ENCODE data around the gene ADAMTSL1.

The ADAMTSL1 gene

DNA sequence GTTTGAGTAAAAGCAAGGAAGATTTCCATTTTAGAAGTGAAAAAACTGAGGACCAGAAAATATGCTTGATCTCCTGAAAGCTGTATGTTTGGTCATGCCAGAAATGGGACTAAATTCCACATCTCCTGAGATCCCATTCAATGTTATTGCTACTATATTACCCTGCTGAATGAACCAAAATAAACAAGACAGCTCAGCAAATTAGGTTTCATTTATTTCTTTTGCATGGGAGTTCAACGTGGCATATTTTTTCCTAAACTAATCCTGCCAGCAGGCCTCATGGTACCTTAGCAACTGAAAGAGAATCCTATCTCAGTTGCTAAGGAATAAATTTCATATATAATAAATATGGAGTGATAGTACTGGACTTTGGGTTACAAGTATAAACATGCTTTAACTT, 101.7 kb downstream of the ADAMTSL1 start:
- no peaks in the 10 kb centered on the region for H3K27me3 Mint-ChIP-seq (ENCODE audit: low read depth)
- H3K4me3 Mint-ChIP-seq, result no peak overlapping the region
- H3K4me1 Mint-ChIP-seq (ENCODE audit: low read depth), result no peaks in the 10 kb centered on the region
- no peaks in the 10 kb centered on the region for H3K9me3 Mint-ChIP-seq
- H3K36me3 Mint-ChIP-seq (ENCODE audit: low read depth), result no peaks in the 10 kb centered on the region
- H3K27ac Mint-ChIP-seq, result no peak overlapping the region

DNA sequence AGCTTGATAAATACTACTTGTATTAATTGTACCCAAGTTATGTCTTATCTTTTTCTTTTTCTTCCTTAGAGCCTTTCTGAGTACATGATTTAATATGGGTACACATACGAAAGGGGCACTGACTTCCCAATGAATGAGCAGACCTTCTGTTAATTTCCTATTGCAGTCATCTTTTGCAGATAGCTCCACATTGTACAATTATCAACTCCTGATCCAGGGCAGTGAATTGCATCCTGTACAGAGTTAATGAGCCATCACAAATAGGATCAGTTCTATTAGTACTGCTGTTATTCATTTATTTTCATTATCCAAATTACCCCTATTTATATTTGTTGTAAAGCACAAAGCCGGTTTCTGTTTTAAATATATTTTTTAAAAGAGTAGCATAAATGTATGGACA, 105.6 kb downstream of the ADAMTSL1 start:
- Mint-ChIP-seq H3K4me1 (ENCODE audit: low read depth) (no peaks in the 10 kb centered on the region), H3K27ac (no peak overlapping the region), H3K27me3 (ENCODE audit: low read depth) (no peaks in the 10 kb centered on the region), H3K4me3 (no peak overlapping the region), H3K36me3 (ENCODE audit: low read depth) (no peaks in the 10 kb centered on the region), H3K9me3 (no peaks in the 10 kb centered on the region)

DNA sequence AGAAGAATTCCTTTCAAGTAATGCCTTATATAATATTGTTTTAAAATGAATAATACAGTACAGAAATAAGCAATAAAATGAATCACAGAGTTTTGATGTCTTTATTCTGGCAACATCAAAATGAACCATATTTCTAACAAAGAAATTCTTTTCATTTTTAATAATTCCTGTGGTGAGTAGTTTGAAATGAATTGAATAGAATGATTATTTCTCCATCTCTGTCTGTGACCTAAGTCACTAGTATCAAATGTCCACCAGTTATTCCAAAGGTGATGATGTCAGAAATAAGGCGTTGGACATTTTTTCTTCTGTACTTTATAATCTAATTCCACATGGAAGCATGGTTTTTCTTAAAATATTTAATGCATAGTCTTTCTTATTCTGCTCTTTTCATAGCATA, 106.2 kb downstream of the ADAMTSL1 start:
- H3K4me1 Mint-ChIP-seq (ENCODE audit: low read depth), result no peaks in the 10 kb centered on the region
- no peak overlapping the region for H3K4me3 Mint-ChIP-seq
- H3K9me3 Mint-ChIP-seq, result no peaks in the 10 kb centered on the region
- no peak overlapping the region for H3K27ac Mint-ChIP-seq
- H3K36me3 Mint-ChIP-seq (ENCODE audit: low read depth), result no peaks in the 10 kb centered on the region
- no peaks in the 10 kb centered on the region for H3K27me3 Mint-ChIP-seq (ENCODE audit: low read depth)

DNA sequence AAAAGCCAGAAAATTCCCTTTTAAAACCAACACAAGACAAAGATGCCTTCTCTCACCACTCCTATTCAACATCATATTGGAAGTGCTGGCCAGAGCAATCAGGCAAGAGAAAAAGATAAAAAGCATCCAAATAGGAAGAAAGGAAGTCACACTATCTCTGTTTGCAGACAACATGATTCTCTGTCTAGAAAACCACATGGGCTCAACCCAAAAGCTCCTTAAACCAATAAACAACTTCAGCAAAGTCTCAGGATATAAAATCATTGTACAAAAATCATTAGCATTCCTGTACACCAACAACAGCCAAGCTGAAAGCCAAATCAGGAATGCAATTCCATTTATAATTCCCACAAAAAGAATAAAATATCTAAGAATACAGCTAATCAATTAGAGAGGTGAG, 112.0 kb downstream of the ADAMTSL1 start:
- H3K27ac Mint-ChIP-seq, result no peak overlapping the region
- no peak overlapping the region for H3K4me3 Mint-ChIP-seq
- no peaks in the 10 kb centered on the region for H3K4me1 Mint-ChIP-seq (ENCODE audit: low read depth)
- peaks cover 1% of the 10 kb centered on the region for H3K9me3 Mint-ChIP-seq
- H3K27me3 Mint-ChIP-seq (ENCODE audit: low read depth), result no peaks in the 10 kb centered on the region
- H3K36me3 Mint-ChIP-seq (ENCODE audit: low read depth), result no peaks in the 10 kb centered on the region

DNA sequence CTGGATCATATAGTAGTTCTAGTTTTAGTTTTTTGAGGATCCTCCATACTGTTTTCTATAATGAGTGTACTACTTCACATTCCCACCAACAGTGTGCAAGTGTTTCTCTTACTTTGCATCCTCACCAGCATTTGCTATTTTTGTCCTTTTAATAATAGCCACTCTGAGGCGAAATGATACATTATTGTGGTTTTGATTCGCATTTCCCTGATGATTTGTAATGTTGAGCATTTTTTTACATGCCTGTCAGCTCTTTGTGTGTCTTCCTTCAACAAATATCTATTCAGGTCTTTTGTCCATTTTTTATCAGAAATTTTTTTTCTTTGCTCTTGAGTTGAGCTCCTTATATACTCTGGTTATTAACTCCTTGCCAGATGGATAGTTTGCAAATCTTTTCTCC, 114.0 kb downstream of the ADAMTSL1 start:
- Mint-ChIP-seq H3K27me3 (ENCODE audit: low read depth) (no peaks in the 10 kb centered on the region), H3K27ac (no peak overlapping the region), H3K4me1 (ENCODE audit: low read depth) (no peaks in the 10 kb centered on the region), H3K36me3 (ENCODE audit: low read depth) (no peaks in the 10 kb centered on the region), H3K9me3 (peaks cover 7% of the 10 kb centered on the region), H3K4me3 (no peak overlapping the region)

DNA sequence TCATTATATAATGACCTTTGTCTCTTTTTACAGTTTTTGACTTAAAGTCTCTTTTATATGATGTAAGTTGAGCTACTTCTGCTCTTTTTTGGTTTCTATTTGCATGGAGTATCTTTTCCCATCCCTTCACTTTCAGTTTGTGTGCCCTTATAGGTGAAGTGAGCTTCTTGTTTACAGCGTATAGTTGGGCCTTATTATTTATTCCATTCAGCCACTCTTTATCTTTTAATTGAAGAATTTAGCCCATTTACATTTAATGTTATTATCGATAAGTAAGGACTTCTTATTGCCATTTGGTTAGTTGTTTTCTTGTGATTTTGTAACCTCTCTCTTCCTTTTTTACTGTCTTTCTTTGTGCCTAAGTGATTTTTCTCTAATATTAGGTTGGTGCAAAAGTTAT, 117.3 kb downstream of the ADAMTSL1 start:
- H3K27me3 Mint-ChIP-seq (ENCODE audit: low read depth), result no peaks in the 10 kb centered on the region
- H3K9me3 Mint-ChIP-seq, result peaks cover 7% of the 10 kb centered on the region
- no peaks in the 10 kb centered on the region for H3K4me1 Mint-ChIP-seq (ENCODE audit: low read depth)
- H3K36me3 Mint-ChIP-seq (ENCODE audit: low read depth), result no peaks in the 10 kb centered on the region
- no peak overlapping the region for H3K27ac Mint-ChIP-seq
- no peak overlapping the region for H3K4me3 Mint-ChIP-seq

DNA sequence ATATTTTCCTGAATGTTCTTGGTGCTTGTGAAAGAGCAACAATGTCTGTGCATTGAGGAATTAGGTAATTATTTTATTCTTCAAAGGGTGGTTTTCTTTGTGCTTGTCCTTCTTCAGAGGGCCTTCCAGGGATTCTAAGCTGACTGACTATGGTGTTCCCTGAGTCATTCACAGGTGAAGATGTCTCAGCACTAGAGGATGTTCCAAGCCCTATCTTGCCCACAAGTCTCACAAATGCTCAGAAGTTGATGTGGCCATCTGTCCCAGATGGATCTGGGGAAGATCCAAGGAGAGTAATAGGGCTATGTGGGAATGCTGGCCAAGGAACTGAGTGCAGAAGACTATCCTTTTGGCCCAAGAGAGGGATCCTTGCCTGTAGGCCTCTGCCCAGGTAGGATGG, 120.9 kb downstream of the ADAMTSL1 start:
- Mint-ChIP-seq H3K4me3 (no peak overlapping the region), H3K27me3 (ENCODE audit: low read depth) (no peaks in the 10 kb centered on the region), H3K4me1 (ENCODE audit: low read depth) (no peaks in the 10 kb centered on the region), H3K9me3 (peaks cover 7% of the 10 kb centered on the region), H3K36me3 (ENCODE audit: low read depth) (no peaks in the 10 kb centered on the region), H3K27ac (no peak overlapping the region)

DNA sequence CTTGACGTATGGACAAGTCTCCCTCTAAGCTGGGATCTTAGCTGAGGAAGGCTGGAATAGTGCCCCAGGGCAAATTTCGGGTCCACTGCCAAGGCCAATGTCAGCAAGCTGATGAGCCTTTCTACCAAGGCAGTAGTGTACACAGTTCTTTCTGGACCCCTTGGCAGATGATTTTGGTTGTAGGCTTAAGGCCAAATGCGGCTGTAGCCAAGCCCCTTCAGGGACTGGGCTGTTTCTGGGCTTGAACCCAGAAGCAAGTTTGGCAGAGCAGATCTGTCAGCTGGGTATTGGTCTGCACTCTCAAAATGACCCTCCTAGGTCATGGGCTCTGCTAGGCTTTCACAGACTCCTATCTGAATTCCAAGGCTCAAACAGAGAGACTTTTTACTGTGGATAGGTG, 121.6 kb downstream of the ADAMTSL1 start:
- H3K4me1 Mint-ChIP-seq (ENCODE audit: low read depth), result no peaks in the 10 kb centered on the region
- no peaks in the 10 kb centered on the region for H3K36me3 Mint-ChIP-seq (ENCODE audit: low read depth)
- H3K27me3 Mint-ChIP-seq (ENCODE audit: low read depth), result no peaks in the 10 kb centered on the region
- no peak overlapping the region for H3K27ac Mint-ChIP-seq
- no peak overlapping the region for H3K4me3 Mint-ChIP-seq
- H3K9me3 Mint-ChIP-seq, result peaks cover 7% of the 10 kb centered on the region

DNA sequence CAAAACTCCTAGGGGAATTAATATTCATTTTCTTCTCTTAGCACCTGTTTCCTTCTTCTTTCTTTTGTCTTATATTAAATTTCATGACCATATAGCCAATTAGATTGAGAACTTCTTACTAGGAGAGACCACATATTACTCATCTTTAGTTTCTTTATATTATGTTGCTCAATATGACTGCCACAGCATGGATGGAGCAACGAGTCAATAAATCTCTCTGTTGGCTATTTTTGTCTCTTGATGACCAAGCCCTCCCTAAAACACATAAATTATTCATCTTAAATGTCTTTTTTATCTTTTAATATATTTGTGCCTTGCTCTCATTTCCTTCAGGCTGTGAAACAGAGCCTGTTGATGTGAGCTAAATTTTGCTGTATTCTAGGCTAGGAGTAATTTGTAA, 123.0 kb downstream of the ADAMTSL1 start:
- H3K27me3 Mint-ChIP-seq (ENCODE audit: low read depth), result no peaks in the 10 kb centered on the region
- H3K4me1 Mint-ChIP-seq (ENCODE audit: low read depth), result no peaks in the 10 kb centered on the region
- no peak overlapping the region for H3K4me3 Mint-ChIP-seq
- no peak overlapping the region for H3K27ac Mint-ChIP-seq
- H3K9me3 Mint-ChIP-seq, result peaks cover 3% of the 10 kb centered on the region
- H3K36me3 Mint-ChIP-seq (ENCODE audit: low read depth), result no peaks in the 10 kb centered on the region

DNA sequence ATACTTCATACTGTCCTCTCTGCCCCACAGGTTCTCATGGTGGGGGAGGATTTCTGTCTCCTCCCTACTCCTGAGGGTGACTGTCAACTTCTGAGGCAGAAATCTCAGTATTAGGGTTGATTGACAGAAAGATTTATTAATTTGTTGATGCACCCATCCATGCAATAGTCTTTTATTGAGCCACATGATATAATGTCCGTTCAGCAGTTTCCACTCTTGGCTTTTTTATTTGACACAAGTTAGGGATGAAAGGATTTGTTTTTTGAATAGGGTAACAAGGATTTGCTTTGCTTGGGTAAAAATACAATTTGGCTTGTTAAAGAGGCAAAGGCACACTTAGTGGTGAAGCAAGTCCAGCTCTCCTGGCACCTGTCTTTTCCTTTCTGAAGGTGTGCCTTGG, 125.0 kb downstream of the ADAMTSL1 start:
- Mint-ChIP-seq H3K27ac (no peak overlapping the region), H3K36me3 (ENCODE audit: low read depth) (no peaks in the 10 kb centered on the region), H3K4me3 (no peak overlapping the region), H3K9me3 (no peaks in the 10 kb centered on the region), H3K27me3 (ENCODE audit: low read depth) (no peaks in the 10 kb centered on the region), H3K4me1 (ENCODE audit: low read depth) (no peaks in the 10 kb centered on the region)

DNA sequence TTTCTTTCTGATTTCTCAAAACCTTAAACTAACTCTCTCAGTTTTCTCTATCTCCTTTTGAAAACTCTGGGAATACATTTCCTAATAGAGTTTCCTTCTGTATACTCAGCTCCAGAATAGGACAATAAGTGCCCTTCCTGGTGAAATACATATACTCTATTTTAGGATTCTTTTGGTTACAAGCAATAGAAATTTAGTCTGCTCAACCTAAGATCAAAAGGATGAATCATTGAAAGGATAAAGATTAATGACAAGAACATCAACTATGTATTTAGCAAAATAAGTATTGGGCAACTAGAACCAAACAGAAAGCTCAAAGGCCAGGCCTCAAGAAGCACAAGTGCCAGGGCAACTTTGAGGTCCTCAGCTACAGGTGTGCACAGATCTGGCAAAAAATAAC, 127.1 kb downstream of the ADAMTSL1 start:
- H3K4me3 Mint-ChIP-seq, result no peak overlapping the region
- no peak overlapping the region for H3K27ac Mint-ChIP-seq
- H3K4me1 Mint-ChIP-seq (ENCODE audit: low read depth), result no peaks in the 10 kb centered on the region
- H3K9me3 Mint-ChIP-seq, result no peaks in the 10 kb centered on the region
- H3K27me3 Mint-ChIP-seq (ENCODE audit: low read depth), result no peaks in the 10 kb centered on the region
- no peaks in the 10 kb centered on the region for H3K36me3 Mint-ChIP-seq (ENCODE audit: low read depth)

DNA sequence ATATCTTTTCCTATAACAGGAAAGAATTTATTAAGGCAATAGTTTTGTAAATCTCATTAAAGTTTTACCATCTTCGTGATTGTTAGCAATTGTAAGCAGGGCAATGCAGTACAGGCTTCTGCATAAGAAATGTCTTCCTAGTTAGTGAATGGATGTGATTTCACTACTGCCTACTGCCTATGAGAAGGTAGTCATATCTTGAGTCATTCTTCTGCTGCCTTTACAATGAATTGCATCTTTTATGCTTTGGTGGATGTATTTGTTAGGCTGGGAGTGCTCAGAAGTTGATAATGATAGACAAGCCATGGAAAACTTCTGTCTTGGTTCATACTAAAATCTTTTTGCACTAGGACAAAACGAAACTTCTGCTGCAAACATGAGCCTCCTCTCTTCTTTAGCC, 128.0 kb downstream of the ADAMTSL1 start:
- H3K4me3 Mint-ChIP-seq, result no peak overlapping the region
- H3K27ac Mint-ChIP-seq, result no peak overlapping the region
- H3K36me3 Mint-ChIP-seq (ENCODE audit: low read depth), result no peaks in the 10 kb centered on the region
- no peaks in the 10 kb centered on the region for H3K4me1 Mint-ChIP-seq (ENCODE audit: low read depth)
- no peaks in the 10 kb centered on the region for H3K9me3 Mint-ChIP-seq
- H3K27me3 Mint-ChIP-seq (ENCODE audit: low read depth), result no peaks in the 10 kb centered on the region

DNA sequence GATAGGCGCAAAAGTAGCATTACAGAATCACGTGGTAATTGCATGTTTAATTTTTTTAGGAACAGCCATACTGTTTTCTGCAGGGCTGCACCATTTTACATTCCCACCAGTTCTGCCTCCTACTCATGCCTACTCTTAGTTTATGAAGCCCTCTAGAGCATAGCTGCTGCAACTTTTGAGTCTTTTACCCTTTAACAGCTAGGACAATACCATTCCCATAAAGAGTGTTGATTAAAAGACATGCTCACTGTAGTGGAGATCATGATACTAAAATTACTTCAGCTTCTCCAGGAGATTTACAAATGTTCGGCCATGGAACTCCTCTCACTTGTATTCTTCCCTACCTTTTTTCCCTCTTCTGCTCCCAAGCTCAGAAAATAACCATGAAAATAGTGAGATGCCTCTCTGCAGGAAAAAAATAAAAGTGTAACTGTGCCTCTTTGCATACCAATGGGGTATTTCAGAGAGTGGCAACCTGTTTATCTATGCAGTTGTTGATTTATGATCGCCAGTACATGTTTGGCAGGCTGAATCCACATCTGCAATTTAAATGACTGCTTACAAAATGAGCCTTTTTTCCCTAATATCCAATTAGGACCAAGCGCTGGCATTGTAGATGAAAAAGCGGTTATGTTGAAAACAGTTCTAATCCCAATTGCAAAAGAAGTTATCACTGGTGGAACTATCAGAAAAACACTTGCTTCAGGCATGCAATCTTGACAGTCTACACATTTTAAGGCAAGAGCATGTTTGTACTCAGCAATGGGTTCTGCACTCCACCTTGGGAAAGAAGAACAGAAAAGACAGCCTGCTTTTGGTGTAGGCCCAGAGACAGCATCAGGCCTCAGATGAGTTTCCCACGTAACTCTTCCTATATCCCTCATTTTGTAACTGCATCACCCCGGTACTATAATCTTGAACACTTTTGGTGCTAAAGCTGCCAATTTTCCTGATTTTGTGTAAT, 131.1 kb downstream of the ADAMTSL1 start:
- Mint-ChIP-seq H3K27me3 (ENCODE audit: low read depth) (no peaks in the 10 kb centered on the region), H3K27ac (no peak overlapping the region), H3K4me3 (no peak overlapping the region), H3K36me3 (ENCODE audit: low read depth) (no peaks in the 10 kb centered on the region), H3K9me3 (no peaks in the 10 kb centered on the region), H3K4me1 (ENCODE audit: low read depth) (no peaks in the 10 kb centered on the region)

DNA sequence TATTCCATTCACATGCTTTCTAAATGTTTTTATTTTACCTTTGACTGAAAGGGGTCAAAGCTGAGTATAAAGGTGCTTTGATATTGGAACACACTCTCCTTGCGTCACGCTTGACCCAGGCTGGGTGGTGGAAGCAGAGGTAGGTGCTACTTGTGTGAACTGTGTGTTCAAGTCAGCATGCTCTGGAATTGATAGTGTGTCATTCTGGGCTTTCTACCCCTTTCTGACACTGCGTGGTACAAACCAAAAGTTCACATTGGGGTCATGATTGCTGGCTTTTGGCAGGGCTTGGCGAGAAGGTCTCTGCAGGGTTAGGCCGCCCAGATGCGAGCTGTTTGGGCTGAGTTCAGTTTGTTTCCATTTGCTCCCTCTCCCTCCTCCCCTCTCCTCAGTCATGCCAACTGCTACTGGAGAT, 131.8 kb downstream of the ADAMTSL1 start:
- Mint-ChIP-seq H3K4me3 (no peak overlapping the region), H3K36me3 (ENCODE audit: low read depth) (no peaks in the 10 kb centered on the region), H3K27ac (no peak overlapping the region), H3K9me3 (no peaks in the 10 kb centered on the region), H3K4me1 (ENCODE audit: low read depth) (no peaks in the 10 kb centered on the region), H3K27me3 (ENCODE audit: low read depth) (no peaks in the 10 kb centered on the region)

DNA sequence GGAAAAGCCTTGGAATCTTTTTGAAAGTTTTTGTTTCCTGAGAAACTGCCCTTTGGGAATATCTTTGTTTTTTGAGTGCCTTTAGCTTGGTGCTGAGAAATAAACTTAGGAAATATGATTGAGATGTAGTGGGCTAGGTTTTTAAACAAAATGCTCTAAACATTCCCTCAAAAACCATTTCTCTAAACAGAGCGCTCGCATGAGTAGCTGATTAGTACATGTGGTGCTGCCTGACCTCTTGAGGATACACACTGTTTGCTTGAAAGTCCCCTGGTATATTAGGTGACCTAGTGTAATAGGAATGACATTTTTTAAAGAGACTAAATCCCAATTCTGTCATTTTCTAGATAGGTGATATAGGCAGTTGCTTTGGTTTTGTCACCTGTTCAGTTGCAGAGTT, 132.3 kb downstream of the ADAMTSL1 start:
- no peaks in the 10 kb centered on the region for H3K4me1 Mint-ChIP-seq (ENCODE audit: low read depth)
- no peak overlapping the region for H3K27ac Mint-ChIP-seq
- no peaks in the 10 kb centered on the region for H3K9me3 Mint-ChIP-seq
- H3K4me3 Mint-ChIP-seq, result no peak overlapping the region
- no peaks in the 10 kb centered on the region for H3K36me3 Mint-ChIP-seq (ENCODE audit: low read depth)
- no peaks in the 10 kb centered on the region for H3K27me3 Mint-ChIP-seq (ENCODE audit: low read depth)
